Activated effector memory CD4-positive, alpha-beta T cell treated with anti-CD3 and anti-CD28 coated beads, Interleukin-2, amount 50 U/mL, for 16 hours (primary cell): Measurements from ENCODE around the gene SI.
"Not testable (repeated sequence)": the region's sequence is repeated elsewhere in the genome, so short reads cannot be mapped to it uniquely, and the experiment has no call there.

Experiments
- DNase-seq: peaks from one replicate; pipeline ENCODE4 v3.0.0-alpha.2; 2020

SI gene

DNA sequence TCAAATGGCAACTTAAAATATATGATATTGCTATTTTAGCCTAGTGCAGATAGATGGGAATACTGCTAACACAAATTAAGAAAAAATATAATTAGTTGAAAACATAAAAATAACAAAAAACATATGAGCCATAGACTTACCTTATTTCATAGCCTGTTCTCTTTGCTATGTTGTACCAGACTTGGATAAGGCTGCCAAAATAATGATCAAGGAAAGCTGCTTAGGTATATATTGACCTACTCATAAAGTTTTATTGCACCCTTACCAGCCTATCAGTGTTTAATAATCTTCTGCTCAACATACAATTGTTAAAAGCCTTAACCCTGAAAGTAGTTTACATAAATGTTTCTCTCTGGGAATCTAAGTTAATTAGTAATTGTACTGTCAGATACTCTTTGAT lies at the start of gene SI:
SI (minus strand) TSS at position 204 of the 400 bp plus-strand sequence. CDS start 2,484 bp downstream, outside the sequence.
- no peak for DNase-seq

DNA sequence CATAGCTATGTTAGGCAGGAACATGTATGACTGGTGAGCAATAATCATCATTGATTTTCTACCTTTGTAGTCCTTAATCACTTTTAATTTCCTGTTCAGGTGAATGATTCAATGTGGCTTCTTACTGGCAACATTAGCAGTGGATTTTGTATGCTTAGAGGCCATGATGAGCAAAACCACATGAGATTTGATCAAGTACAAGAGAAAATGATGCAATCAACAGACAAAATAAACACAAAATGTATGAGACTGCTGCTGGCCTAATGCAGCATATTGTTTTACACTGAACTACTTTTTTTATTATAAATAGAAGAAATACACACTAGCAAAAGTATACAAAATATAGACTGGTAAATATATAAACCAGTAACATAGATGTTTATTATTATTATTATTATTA lies 47.5 kb upstream of the SI start:
- no peak for DNase-seq

DNA sequence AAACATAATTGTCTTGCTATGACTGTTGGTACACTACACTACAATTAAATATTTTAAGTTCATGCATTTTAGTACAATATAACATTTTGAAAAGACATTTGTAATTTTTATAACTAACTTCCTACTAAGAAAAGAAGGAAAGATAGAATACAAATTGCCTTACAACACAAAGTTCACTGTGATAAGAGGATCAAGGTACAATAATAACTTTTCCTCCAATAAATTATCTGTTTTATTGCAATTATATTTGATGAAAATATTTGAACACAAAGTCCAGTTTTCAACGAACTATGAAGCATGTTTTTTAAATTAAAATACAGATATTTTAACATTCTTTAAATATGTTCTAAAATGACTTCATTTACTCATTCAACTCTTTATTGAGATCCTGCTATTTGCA lies 33.1 kb upstream of the SI start:
- no peak for DNase-seq

DNA sequence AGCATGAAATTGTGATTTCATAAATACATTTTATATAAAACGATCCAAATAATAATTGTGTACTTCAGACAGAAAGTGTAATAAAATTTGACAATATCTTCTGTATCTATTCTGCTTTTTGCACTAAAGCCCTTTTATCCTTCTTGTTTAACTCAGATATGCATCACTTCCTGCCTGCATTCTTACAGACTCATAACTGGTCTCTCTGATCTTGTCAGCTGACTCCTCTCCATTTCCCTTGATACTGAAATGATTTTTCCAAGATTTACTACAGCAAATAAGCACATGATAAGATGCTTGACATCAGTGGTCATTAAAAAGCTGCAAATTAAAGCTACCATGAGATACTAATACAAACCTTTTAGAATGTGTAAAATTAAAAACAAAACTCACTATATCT lies 25.3 kb upstream of the SI start:
- no peak for DNase-seq

DNA sequence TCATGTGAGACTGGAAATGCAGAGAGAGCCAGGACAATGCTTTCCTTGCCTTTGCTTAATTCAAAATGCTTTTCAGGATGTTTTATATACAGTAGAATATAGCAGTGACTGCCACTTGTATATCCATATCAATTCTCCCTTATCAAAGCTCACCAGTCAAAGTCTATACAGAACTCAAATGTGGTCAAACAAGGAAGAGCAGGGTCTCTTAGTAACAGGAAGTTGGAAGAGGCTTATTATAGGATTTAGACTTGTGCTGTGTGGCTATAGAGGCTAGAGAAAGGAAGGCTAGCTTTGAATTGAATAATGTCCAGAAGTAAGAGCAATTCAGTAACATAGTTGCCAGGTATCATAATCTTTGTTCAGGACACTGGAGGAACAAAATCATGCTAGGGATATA lies 4.4 kb upstream of the SI start:
- no peak for DNase-seq

DNA sequence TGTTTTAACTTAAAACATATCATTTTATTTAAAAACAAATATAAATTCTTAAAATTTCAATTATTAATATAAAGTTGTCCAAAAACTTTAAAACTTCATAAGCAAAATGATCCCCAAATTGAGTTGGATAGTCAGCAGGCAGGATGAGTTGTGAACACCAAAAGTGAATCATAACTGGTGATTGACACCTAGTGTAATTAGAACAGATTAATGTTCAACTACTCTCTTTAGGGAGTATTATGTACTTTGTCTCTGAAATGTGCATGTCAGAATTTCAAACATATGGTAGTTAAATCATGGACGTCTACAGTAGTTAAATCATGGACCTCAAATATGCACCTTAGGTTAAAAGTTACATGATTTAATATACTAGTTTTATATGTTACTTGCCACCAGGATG lies 2.9 kb upstream of the SI start:
- DNase-seq = no peak

DNA sequence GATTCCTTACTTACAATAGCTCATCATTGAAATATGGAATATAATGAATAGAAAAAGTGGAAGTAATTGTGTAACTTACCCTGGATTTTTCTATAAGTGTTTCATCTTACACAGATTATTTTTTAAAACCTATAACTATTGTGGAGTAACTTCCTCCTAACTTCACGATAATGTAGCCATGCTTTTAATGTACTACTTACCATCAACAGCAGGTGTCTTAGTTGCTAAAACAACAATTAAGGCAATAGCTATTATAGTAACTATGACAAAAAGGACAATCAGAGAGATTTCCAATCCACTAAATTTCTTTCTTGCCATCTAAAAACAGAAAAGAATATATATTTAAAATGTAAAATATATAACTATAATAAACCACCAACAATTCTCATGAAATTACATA lies 2.6 kb downstream of the SI start:
- no peak for DNase-seq

DNA sequence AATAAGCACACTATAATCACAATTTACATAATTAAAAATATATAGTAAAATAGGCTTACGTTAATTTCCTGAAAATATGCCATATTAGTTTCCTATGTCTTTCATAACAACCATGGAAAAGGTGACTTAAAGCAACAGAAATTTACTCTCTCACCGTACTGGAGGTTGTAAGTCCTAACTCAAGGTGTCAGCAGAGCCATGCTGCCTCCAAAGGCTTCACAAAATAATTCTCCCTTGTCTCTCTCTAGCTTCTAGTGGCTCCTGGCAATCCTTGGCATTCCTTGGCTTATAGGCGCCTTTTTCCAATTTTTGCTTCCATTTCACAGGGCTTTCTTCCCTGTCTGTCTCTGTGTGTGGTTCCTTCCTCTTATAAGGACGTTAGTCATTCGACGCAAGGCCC lies 7.6 kb downstream of the SI start:
- DNase-seq = no peak

DNA sequence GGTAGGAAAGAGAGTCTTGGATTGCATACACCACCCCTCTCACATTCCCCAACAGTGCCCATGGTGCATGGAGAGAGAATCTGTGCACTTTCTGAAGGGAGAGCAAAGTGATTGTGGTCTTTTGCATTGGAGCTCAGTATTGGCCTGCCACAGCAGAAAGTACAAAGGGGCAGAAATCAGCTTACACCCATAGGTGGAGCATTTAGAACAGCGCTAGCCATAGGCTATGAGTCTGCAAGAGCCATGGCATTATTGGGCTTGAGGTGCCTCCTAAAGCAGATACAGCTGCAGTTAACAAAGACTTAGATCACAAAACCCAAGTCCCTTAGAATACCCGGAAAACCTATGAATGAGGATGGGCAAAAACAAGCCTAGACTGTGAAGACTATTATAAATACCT lies 21.8 kb downstream of the SI start:
- DNase-seq = no peak

DNA sequence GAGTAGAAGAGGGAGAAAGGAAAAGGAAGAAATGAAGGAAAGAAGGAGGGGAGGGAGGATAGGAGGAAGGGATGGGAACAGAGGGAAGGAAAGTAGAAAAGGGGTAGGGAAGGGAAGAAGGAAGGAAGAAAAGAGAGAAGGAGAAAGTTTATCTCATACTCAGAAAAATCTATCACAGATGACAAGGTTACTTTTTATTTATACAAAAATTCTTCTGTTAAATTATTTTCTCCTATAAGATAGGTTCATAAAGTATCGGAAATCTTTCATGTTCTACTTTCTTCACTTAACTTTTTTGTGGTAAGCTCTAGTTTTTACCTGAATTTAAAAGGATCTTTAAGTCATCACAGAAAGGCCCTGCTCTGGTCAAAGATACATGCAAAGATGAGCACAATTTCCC lies 38.1 kb downstream of the SI start:
- no peak for DNase-seq

DNA sequence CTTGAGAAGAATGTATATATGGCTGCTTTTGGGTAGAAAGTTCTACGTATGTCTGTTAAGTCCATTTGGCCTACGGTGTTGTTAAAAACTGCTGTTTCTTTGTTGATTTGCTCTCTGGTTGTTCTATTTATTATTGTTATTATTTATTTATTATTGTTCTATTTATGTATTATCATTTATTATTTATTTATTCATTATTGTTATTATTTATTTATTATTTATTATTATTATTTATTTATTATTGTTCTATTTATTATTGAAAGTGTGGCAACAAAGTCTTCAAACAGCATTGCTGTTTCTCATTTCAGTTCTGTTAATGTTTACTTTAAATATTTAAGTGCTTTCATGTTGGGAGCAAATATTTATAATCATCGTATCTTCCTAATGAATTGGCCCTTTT lies 66.7 kb downstream of the SI start:
- DNase-seq = no peak

DNA sequence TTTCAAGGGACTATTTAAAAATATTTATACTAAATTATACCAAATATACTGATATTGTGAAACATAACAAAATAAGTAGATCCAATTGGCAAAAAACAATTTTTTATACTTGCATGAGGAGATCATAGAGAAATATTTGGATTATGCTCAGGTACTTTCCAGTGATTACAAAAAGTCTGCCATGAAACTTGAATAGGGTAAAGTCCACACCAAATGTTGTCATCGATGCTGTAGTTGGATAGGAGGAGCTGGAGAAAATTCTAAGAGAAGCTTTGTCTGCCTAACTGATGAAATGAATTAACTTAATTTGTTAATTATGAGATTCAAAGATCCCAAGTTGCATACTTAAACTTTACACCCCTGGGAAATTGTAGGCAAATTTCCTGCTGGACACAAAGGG lies 93.3 kb downstream of the SI start:
- no peak for DNase-seq

DNA sequence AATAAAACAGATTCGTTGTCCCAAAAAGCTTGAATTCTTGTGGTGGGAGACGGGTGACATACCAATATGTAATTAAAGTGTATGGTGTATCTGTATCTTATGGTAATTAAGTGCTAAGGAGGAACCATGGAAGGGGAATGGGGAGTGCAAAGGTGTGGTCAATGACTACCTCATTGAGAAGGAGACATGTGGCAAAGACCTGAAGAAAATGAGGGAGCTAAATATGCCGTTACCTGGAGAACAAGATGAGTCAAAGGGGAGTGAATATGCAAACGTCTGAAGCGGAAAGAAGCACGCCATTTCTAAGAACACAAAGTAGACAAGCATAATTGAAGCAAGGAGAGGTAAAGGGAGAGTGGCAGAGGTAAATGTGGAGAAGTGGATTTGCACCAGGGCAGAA lies 115.7 kb downstream of the SI start:
- DNase-seq = no peak

DNA sequence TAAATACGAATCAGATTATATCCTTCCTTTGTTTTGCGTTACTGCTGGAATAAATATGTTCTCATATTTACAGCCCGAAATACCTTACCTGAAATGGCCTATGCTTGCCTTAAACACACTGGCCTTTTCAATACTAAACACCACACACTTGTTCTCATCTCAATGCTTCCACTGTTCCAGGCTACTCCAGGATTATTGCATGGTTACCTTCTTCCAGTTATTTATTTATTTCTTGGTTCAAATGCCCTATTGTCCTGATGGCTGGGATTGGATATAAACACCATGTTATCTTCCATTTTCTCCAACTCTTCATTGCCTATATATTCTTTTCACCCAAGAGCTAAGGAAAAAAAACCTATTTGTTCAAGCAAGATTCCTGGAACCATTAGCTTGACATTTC lies 125.3 kb downstream of the SI start:
- DNase-seq = no peak

DNA sequence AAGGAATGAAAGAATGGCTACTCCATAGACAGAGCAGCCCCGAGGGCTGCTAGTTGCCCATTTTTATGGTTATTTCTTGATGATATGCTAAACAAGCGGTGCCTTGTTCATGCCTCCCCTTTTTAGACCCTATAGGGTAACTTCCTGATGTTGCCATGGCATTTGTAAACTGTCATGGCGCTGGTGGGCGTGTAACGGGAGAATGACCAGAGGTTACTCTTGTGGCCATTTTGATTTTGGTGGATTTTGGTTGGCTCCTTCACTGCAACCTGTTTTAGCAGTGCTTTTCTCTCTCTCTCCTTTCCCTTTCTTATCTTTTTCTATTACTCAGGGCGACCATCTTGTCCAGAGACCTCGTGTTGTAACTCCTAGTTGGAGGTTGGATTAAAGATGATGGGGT lies 126.9 kb downstream of the SI start:
- not testable (repeated sequence) for DNase-seq

DNA sequence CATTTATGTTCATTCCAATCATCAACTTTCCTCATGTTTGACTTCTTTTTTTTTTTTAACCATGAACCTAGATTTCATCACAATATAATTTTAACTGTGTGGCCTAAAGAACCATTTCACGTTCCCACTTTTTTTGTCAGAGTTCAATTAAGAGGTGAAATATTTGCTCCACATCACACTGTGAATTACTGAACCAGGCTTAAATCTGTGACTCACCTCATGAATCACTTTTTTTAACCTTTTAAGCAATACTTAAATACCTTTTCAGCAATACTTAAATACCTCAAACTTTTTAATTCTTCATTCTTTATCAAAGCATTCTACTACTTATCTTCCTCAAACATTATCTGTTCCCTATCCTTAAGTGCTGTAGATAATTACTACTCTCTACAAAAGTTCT lies 137.6 kb downstream of the SI start:
- DNase-seq = no peak

DNA sequence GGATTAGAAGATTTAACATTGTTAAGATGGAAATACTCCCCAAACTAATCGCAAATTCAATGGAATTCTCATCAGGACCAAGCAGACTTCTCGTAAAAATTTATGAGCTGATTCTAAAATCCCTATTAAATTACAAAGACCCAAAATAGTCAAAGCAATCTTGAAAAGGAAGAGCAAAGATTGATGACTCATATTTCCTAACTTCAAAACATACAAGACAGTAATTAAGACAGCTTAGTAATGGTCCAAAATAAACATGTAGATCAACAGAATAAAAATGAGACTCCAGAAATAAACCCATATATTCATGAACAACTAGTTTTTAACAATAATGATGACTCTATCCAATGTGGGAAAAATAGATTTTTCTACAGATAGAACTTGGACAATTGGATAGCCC lies 148.7 kb downstream of the SI start:
- no peak for DNase-seq
